H1 (cell line): ENCODE measurements around the gene ZNF839. TPM values are rescaled to one million over a fixed set of nuclear protein-coding genes. Genes with fewer than 3 reads are reported as not detected.
A peak's percentile ranks its signal among the peaks of the same experiment; 100 is the strongest.

ENCODE experiments used
- CHD7 ChIP-seq: fragments of 300-600 bp; sonication (generic); IDR thresholded peaks from 2 replicates; pipeline ENCODE4 v1.7.1; 2012; ENCODE audit warnings: low read length, moderate library complexity, mild to moderate bottlenecking, inconsistent platforms; ENCODE audit not compliant: insufficient replicate concordance
- GTF2F1 ChIP-seq: IDR thresholded peaks from 2 replicates; pipeline ENCODE4 v1.6.1; 2012; ENCODE audit warnings: low read depth, low read length, improper control_type of control experiment, borderline replicate concordance
- JUND ChIP-seq: IDR thresholded peaks from 2 replicates; pipeline ENCODE4 v1.6.1; 2011; ENCODE audit warnings: mild to moderate bottlenecking, improper control_type of control experiment, low read length
- RNF2 ChIP-seq: fragments of 200-900, 300-1000 bp; sonication (generic); IDR thresholded peaks from 2 replicates; pipeline ENCODE4 v1.7.1; 2016; ENCODE audit warnings: borderline replicate concordance, low read depth, mild to moderate bottlenecking, antibody characterized with exemption, low read length; ENCODE audit not compliant: poor library complexity, severe bottlenecking; ENCODE audit errors: missing control alignments
- TAF1 ChIP-seq: IDR thresholded peaks from 2 replicates; pipeline ENCODE4 v1.6.1; 2011; ENCODE audit warnings: mild to moderate bottlenecking, low read depth, low read length
- TCF12 ChIP-seq: IDR thresholded peaks from 2 replicates; pipeline ENCODE4 v1.6.1; 2011; ENCODE audit warnings: low read depth, mild to moderate bottlenecking, low read length
- polyA plus RNA-seq, 7 experiments: library from polyadenylated mRNA; depleted of rRNA in 3 of 7; stranded (reverse) in 5 of 7; unstranded in 2 of 7; fragments of >200 nt in 5 of 7; fragments of 200-250 nt in 2 of 7; gene quantifications; 1 replicate in 5 of 7; 2 replicates in 1 of 7; 4 replicates in 1 of 7; pipeline versions ENCODE4 v1.2.1 to v1.2.3, GENCODE V29; 2011 to 2013; ENCODE audit warnings: missing spikeins in 2 of 7, mixed read lengths in 2 of 7
- total RNA-seq: library from RNA; stranded (reverse); fragmentation: NEBNext Ultra II Directional; extraction: Animal tissue kit (Norgen Biotek cat#: 25700); gene quantifications from 2 replicates; pipeline ENCODE4 v1.2.1, GENCODE V29; 2021
- TF ChIP-seq, protein P1 (sequence below): IDR thresholded peaks from 2 replicates; pipeline ENCODE4 v1.6.1; 2012; ENCODE audit warnings: inconsistent platforms
- TF ChIP-seq, protein P2 (sequence below): IDR thresholded peaks from 2 replicates; pipeline ENCODE4 v1.6.1; 2011; ENCODE audit warnings: low read length, improper control_type of control experiment

The ZNF839 gene
- total and polyA plus RNA-seq, 2 of the 8 experiments (the other 6 are each of a cell fraction or from before 2014, with no cell fraction given): 8.1 to 9.4 TPM

DNA sequence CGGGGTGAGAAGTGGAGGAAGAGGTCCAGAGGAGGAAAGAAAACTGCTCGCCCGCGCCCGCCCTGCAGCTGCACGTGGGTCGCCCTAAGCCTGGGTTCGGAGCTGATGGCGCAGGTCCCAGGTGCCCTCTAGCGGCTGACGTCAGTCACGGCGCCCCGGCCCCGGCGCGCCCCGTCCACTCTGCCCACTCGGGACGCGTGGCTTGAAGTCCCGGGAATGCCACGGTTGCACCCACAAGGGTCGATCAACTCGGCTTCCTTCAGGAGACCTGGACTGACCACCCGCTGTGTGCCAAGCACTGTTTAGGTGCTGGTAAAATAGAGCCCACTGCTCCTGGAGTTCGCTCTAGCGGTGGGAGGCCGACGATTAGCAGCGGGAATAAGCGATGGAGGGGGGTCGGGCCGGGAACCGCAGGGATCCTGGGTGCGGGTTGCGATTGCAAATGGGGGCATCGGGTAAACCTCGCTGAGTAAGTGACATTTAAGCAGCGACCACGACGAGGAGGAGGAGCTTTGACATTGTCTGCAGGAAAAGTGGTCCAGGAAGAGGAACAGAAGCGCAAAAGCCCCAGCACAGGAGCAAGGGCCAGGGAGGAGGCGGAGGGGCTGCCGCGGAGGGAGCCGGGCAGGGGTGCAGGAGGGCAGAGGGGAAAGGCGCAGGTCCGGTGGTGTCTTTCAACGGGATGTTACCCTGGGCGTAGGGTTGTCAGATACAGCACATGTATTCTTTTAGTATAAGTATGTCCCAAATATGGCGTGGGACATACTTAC is 5.1 kb upstream of the ZNF839 start (continued):
- TF ChIP-seq CHD7: no peak
- TF ChIP-seq JUND: peak; percentile 56; the same call in 1 of the 2 replicates
- 0 out of 2 replicates have a peak, but pooled peaks have one; percentile 29 for TF ChIP-seq TAF1
- no peak for TF ChIP-seq GTF2F1
- no peak for TF ChIP-seq RNF2
- TF ChIP-seq, protein P1, sequence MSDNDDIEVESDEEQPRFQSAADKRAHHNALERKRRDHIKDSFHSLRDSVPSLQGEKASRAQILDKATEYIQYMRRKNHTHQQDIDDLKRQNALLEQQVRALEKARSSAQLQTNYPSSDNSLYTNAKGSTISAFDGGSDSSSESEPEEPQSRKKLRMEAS: peak; percentile 96
- TF ChIP-seq, protein P2, sequence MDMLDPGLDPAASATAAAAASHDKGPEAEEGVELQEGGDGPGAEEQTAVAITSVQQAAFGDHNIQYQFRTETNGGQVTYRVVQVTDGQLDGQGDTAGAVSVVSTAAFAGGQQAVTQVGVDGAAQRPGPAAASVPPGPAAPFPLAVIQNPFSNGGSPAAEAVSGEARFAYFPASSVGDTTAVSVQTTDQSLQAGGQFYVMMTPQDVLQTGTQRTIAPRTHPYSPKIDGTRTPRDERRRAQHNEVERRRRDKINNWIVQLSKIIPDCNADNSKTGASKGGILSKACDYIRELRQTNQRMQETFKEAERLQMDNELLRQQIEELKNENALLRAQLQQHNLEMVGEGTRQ: peak; percentile 43; the same call in 1 of the 2 replicates
- TF ChIP-seq TCF12: 0 out of 2 replicates have a peak, but pooled peaks have one; percentile 8
